Thyroid gland (tissue), 4 donors: Measurements from ENCODE around the gene CARHSP1. TPM values are rescaled to one million over a fixed set of nuclear protein-coding genes. Genes with fewer than 3 reads are reported as not detected.
A peak's percentile ranks its signal among the peaks of the same experiment; 100 is the strongest.
"Not testable (repeated sequence)": the region's sequence is repeated elsewhere in the genome, so short reads cannot be mapped to it uniquely, and the experiment has no call there.

Experiments
- DNase-seq, 2 donors: peaks; one replicate each; pipeline ENCODE4 v3.0.0-alpha.2; 2019
- H3K27ac ChIP-seq, 3 donors: fragments of 200-600 bp; sonication (generic); 1 replicate in 2 of 3; 2 replicates in 1 of 3; pipeline ENCODE4 v1.5.1; 2016 to 2019; ENCODE audit warnings: mild to moderate bottlenecking in 1 of 3, moderate library complexity in 1 of 3
- H3K27me3 ChIP-seq: fragments of 200-600 bp; sonication (generic); one replicate; pipeline ENCODE4 v1.5.1; 2019
- H3K36me3 ChIP-seq, 2 donors: fragments of 200-600 bp; sonication (generic); one replicate each; pipeline ENCODE4 v1.5.1; 2016 to 2019
- H3K4me1 ChIP-seq, 2 donors: fragments of 200-600 bp; sonication (generic); one replicate each; pipeline ENCODE4 v1.5.1; 2017 to 2019
- H3K4me3 ChIP-seq, 3 donors: fragments of 200-600 bp; sonication (generic); replicated peaks in 1 of 3; 1 replicate in 2 of 3; 2 replicates in 1 of 3; pipeline ENCODE4 v1.5.1; 2016; ENCODE audit warnings: mild to moderate bottlenecking in 1 of 3
- H3K9me3 ChIP-seq: fragments of 200-600 bp; sonication (generic); one replicate; pipeline ENCODE4 v1.5.1; 2017
- CTCF ChIP-seq, 6 experiments: fragments of 200-600 bp in 3 of 6; fragments of 450-650 bp in 3 of 6; sonication (generic) in 3 of 6; IDR thresholded peaks; one replicate each; pipeline ENCODE4 v1.5.1; 2016 to 2019; ENCODE audit warnings: antibody characterized with exemption in 6 of 6, mild to moderate bottlenecking in 2 of 6, inconsistent platforms in 1 of 6, moderate library complexity in 1 of 6
- POLR2A ChIP-seq, 2 donors: fragments of 450-650 bp; IDR thresholded peaks; one replicate each; pipeline ENCODE4 v1.6.1; 2017; ENCODE audit warnings: antibody characterized with exemption in 2 of 2, mild to moderate bottlenecking in 2 of 2, moderate library complexity in 1 of 2
- WGBS, 2 donors: methylation state at CpG; one replicate each; pipeline ENCODE4 v1.1.5; 2017; 5-methylcytosine and 5-hydroxymethylcytosine counted together
- intact Hi-C: fragments of 100-400 bp; cut with DNase I; formaldehyde crosslinking; loops from one replicate; pipeline ENCODE4 v1.15.1; 2023
- total RNA-seq, 4 donors: library from RNA; depleted of rRNA; stranded (reverse); fragments of >200 nt; gene quantifications; one replicate each; pipeline ENCODE4 v1.2.3, GENCODE V29; 2016

CARHSP1 gene
- total RNA-seq, 4 donors from 2014 or later: 43.4 to 67.5 (median 61.1) TPM

GRCh38 chr16:8877894-8878522, 9.2 kb upstream of the CARHSP1 start:
- intact Hi-C loops: loop anchor here (5.0 kb wide), 1 partner anchor 311 kb away; no protein-coding TSS in a partner anchor
- Histone ChIP-seq H3K4me1 (peaks cover 0 to 4% of the 10 kb centered on the region in 2 donors), H3K9me3 (no peaks in the 10 kb centered on the region), H3K36me3 (no peaks in the 10 kb centered on the region), H3K27ac (no peak overlapping the region), H3K4me3 (no peak overlapping the region), H3K27me3 (no peaks in the 10 kb centered on the region)
- TF ChIP-seq POLR2A (IDR thresholded peaks at IDR 0.05) (no peak), CTCF (IDR thresholded peaks at IDR 0.05) (no peak)
- 66 to 82% methylated on average over 7 to 8 of the region's 8 CpGs for WGBS, 2 donors
- no peak for DNase-seq

GRCh38 chr16:8875317-8875716, 6.5 kb upstream of the CARHSP1 start:
- not testable (repeated sequence) for H3K4me1 ChIP-seq, H3K27ac ChIP-seq, H3K4me3 ChIP-seq, H3K9me3 ChIP-seq, DNase-seq, H3K27me3 ChIP-seq, H3K36me3 ChIP-seq
- 79 to 89% methylated on average over 7 of the region's 7 CpGs for WGBS, 2 donors
- intact Hi-C loops: loop anchor here (5.0 kb wide), 1 partner anchor 308 kb away; no protein-coding TSS in a partner anchor

GRCh38 chr16:8874388-8874787, 5.6 kb upstream of the CARHSP1 start:
- 50 to 60% methylated on average over 6 of the region's 6 CpGs for WGBS, 2 donors
- no peak overlapping the region for H3K4me3 ChIP-seq
- intact Hi-C loops: no loop called here
- DNase-seq: no peak
- H3K36me3 ChIP-seq: no peaks in the 10 kb centered on the region
- H3K4me1 ChIP-seq: peaks cover 0 to 4% of the 10 kb centered on the region in 2 donors
- no peaks in the 10 kb centered on the region for H3K9me3 ChIP-seq
- TF ChIP-seq CTCF (IDR thresholded peaks at IDR 0.05) (no peak), POLR2A (IDR thresholded peaks at IDR 0.05) (no peak)
- no peaks in the 10 kb centered on the region for H3K27me3 ChIP-seq
- H3K27ac ChIP-seq: no peak overlapping the region

GRCh38 chr16:8873866-8874195, 5.0 kb upstream of the CARHSP1 start:
- H3K4me3 ChIP-seq, H3K27ac ChIP-seq, H3K9me3 ChIP-seq, H3K27me3 ChIP-seq, H3K4me1 ChIP-seq, intact Hi-C loops, H3K36me3 ChIP-seq: not testable (repeated sequence)
- DNase-seq: peak in 1 of 2 donors; percentile 51
- 64 to 75% methylated on average over 7 of the region's 7 CpGs for WGBS, 2 donors

- DNase-seq: no peak
- WGBS, 2 donors: 90% methylated on average over 22 of the region's 22 CpGs
- intact Hi-C loops: no loop called here
- Histone ChIP-seq H3K4me1 (peaks cover 0 to 6% of the 10 kb centered on the region in 2 donors), H3K27ac (no peak overlapping the region), H3K4me3 (no peak overlapping the region), H3K9me3 (no peaks in the 10 kb centered on the region), H3K36me3 (no peaks in the 10 kb centered on the region), H3K27me3 (no peaks in the 10 kb centered on the region)
- TF ChIP-seq POLR2A (IDR thresholded peaks at IDR 0.05) (no peak), CTCF (IDR thresholded peaks at IDR 0.05) (no peak)
Measured at GRCh38 chr16:8872967-8873865, 4.4 kb upstream of the CARHSP1 start.

- no peak for DNase-seq
- Histone ChIP-seq H3K27ac (no peak overlapping the region), H3K4me1 (peaks cover 7 to 13% of the 10 kb centered on the region in 2 donors), H3K4me3 (no peak overlapping the region), H3K27me3 (no peaks in the 10 kb centered on the region), H3K9me3 (no peaks in the 10 kb centered on the region), H3K36me3 (no peaks in the 10 kb centered on the region)
- 86 to 87% methylated on average over 4 to 5 of the region's 5 CpGs for WGBS, 2 donors
- TF ChIP-seq CTCF (IDR thresholded peaks at IDR 0.05) (no peak), POLR2A (IDR thresholded peaks at IDR 0.05) (no peak)
- intact Hi-C loops: no loop called here
Measured at GRCh38 chr16:8872071-8872470, 3.3 kb upstream of the CARHSP1 start.

GRCh38 chr16:8869988-8870241, 1.1 kb upstream of the CARHSP1 start:
- H3K27ac ChIP-seq, H3K4me3 ChIP-seq, DNase-seq, H3K9me3 ChIP-seq, intact Hi-C loops, H3K36me3 ChIP-seq, H3K27me3 ChIP-seq: not testable (repeated sequence)
- H3K4me1 ChIP-seq: peaks cover 25 to 26% of the 10 kb centered on the region in 2 donors
- 91 to 99% methylated on average over 10 of the region's 10 CpGs for WGBS, 2 donors
